Measurements from ENCODE around the gene TPM3. TPM values are rescaled to one million over a fixed set of nuclear protein-coding genes. Genes with fewer than 3 reads are reported as not detected.

Gene TPM3
- total and polyA plus RNA-seq, 8 donors: 32.7 to 364 (median 209) TPM

DNA sequence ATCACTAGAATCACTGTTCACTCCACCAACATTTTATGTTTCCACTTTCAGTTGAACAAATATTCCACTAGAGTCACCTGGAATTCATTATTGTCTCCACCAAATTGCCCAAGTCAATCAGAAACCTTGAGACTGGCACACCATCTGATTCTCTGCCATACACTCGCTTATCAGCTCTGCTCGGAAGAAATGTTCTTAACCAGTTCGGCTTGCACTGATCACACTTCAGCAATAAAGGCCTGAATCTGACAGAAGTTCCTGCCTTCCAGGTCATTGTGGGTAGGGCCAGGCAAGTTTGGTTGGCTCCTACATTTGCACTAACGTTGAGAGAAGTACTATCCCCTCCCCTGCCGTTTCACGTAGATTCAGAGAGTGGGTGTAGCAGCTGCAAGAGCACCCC, 10.0 kb downstream of the TPM3 start:
- Histone ChIP-seq H3K36me3 (peaks cover 0 to 15% (median 2%) of the 10 kb centered on the region in 4 donors), H3K4me3 (peak overlapping the region; percentile 82 to 99 (median 86)), H3K27me3 (no peaks in the 10 kb centered on the region), H3K9me3 (no peaks in the 10 kb centered on the region), H3K4me1 (peaks cover 52 to 70% (median 65%) of the 10 kb centered on the region in 4 donors), H3K27ac (peak overlapping the region; percentile 87 to 99 (median 97))
- intact Hi-C loops (cut with DNase I; ENCODE audit: low total_unique reads): no loop called here
- 0 to 2% (median 1%) methylated on average over 3 to 6 of the region's 6 CpGs for WGBS, 5 donors
- TF ChIP-seq POLR2A (IDR thresholded peaks at IDR 0.05): no peak
- no peak for DNase-seq

DNA sequence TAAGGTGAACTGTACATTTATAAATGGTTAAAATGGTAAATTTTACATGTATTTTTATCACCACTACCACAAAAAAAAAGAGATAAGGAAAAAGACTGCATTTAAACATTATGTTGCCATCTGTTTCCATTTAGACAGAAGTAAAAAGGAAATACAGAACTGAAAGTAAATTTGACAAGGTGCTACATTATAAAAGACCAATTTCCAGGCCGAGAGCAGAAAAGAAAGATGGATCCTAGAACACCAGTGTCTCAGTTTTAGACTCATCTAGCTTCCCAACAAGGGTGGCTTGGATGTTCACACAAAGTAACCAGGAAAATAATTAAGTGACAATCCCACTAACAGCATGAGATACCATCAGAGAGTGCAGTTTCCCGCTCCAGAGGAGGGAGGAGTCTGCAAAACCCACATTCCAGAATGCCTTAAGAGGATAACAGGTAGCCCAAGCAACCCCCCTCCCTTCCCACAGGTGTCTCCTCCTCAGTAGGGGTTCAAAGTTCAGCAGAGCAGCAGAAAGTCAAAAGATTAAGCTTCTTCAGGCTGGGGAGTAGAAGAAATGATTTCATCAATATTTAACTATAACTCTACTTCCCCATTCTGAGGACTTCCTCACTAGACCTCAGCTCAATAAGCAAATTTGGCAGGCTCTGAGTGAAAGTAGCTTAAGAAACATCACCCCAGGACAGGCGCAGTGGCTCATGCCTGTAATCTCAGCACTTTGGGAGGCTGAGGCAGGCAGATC, 11.8 kb downstream of the TPM3 start:
- Histone ChIP-seq H3K9me3 (no peaks in the 10 kb centered on the region), H3K36me3 (peaks cover 10 to 27% (median 11%) of the 10 kb centered on the region in 4 donors), H3K4me3 (peak overlapping the region in 2 of 4 donors; percentile 86 to 99), H3K27me3 (no peaks in the 10 kb centered on the region), H3K27ac (peak overlapping the region; percentile 51 to 99 (median 97)), H3K4me1 (peaks cover 64 to 79% (median 73%) of the 10 kb centered on the region in 4 donors)
- DNase-seq: no peak
- TF ChIP-seq EP300 (IDR thresholded peaks at IDR 0.05) (no peak), POLR2AphosphoS5 (IDR thresholded peaks at IDR 0.05) (no peak), POLR2A (IDR thresholded peaks at IDR 0.05) (no peak)
- TF ChIP-seq, protein P1, sequence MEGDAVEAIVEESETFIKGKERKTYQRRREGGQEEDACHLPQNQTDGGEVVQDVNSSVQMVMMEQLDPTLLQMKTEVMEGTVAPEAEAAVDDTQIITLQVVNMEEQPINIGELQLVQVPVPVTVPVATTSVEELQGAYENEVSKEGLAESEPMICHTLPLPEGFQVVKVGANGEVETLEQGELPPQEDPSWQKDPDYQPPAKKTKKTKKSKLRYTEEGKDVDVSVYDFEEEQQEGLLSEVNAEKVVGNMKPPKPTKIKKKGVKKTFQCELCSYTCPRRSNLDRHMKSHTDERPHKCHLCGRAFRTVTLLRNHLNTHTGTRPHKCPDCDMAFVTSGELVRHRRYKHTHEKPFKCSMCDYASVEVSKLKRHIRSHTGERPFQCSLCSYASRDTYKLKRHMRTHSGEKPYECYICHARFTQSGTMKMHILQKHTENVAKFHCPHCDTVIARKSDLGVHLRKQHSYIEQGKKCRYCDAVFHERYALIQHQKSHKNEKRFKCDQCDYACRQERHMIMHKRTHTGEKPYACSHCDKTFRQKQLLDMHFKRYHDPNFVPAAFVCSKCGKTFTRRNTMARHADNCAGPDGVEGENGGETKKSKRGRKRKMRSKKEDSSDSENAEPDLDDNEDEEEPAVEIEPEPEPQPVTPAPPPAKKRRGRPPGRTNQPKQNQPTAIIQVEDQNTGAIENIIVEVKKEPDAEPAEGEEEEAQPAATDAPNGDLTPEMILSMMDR (IDR thresholded peaks at IDR 0.05): no peak
- intact Hi-C loops (cut with DNase I; ENCODE audit: low total_unique reads): no loop called here
- 49 to 59% (median 52%) methylated on average over 3 of the region's 3 CpGs for WGBS, 5 donors

DNA sequence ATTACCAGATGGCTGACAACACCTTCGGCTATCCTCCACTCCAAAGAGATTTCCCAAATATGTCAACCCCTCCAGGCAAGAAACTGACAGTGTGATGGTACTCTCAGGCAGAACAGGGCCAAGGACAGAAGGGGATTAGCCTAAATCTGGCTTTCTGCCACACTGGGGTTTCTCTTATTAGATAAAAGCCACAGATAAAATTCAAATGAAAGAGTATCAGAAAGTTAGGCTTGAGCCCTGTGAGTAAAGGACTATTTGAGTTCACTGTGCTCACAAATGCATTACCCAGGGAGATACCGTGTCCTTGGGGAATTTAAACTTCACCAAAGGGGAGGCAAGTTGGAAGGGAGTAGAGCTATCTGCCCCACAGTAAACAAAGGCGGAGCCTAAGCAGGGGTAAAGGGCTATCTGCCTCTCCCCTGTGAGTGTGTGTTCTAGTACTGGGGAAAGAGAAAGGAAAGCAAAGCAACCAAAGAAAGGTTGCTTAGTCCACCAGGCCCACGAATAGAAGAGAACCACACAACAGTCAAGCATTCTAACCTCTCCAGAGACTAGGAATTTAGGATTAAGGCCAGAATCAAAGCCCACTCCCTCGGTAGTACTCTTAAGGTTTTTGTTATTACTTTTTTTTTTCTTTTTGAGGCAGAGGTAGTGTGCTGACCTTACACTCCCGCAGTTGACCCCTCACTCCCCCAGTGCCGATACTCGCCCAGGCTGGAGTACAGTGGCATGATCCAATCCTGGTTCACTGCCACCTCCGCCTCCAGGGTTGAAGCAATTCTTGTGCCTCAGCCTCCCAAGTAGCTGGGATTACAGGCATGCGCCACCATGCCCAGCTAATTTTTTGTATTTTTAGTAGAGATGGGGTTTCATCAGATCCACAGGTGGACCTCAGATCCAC, 12.7 kb downstream of the TPM3 start:
- Histone ChIP-seq H3K4me3 (peak overlapping the region in 3 of 4 donors; percentile 5 to 99 (median 86)), H3K9me3 (no peaks in the 10 kb centered on the region), H3K27ac (peak overlapping the region; percentile 77 to 99 (median 97)), H3K36me3 (peaks cover 18 to 36% (median 20%) of the 10 kb centered on the region in 4 donors), H3K27me3 (no peaks in the 10 kb centered on the region), H3K4me1 (peaks cover 64 to 79% (median 73%) of the 10 kb centered on the region in 4 donors)
- peak; percentile 51 to 82 for DNase-seq
- 40 to 54% (median 49%) methylated on average over 10 of the region's 10 CpGs for WGBS, 5 donors
- TF ChIP-seq POLR2AphosphoS5 (IDR thresholded peaks at IDR 0.05): peak in 2 of 3 donors; percentile 79 to 82
- no peak for TF ChIP-seq POLR2A (IDR thresholded peaks at IDR 0.05)
- intact Hi-C loops (cut with DNase I; ENCODE audit: low total_unique reads): no loop called here

DNA sequence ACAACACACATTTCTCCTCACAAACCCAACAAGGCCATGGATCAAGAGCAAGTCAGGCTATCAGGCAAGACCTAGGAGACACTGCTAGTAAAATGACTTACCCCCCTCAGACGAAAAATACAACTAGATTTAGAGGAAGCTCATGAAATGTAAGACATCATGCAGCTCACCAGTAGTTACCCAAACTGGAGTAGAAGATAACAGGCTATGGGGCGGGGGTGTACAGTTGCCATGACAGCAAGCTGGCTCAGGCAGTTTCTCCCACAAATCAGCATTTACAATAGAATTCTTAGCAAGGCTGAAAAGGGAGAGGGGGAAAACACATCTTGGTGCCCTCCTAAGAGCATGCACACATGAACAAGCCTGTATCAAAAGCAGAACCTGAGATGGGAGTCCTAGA, 13.9 kb downstream of the TPM3 start:
- no peaks in the 10 kb centered on the region for H3K27me3 ChIP-seq
- no peak for DNase-seq
- 21 to 39% (median 31%) methylated on average over 2 of the region's 2 CpGs for WGBS, 5 donors
- peaks cover 64 to 71% (median 69%) of the 10 kb centered on the region in 4 donors for H3K4me1 ChIP-seq
- peaks cover 30 to 48% (median 32%) of the 10 kb centered on the region in 4 donors for H3K36me3 ChIP-seq
- no peaks in the 10 kb centered on the region for H3K9me3 ChIP-seq
- TF ChIP-seq EP300 (IDR thresholded peaks at IDR 0.05): no peak
- H3K4me3 ChIP-seq: peak overlapping the region in 2 of 4 donors; percentile 86 to 99
- intact Hi-C loops (cut with DNase I; ENCODE audit: low total_unique reads): no loop called here
- peak overlapping the region in 4 of 5 donors; percentile 77 to 99 (median 97) for H3K27ac ChIP-seq

DNA sequence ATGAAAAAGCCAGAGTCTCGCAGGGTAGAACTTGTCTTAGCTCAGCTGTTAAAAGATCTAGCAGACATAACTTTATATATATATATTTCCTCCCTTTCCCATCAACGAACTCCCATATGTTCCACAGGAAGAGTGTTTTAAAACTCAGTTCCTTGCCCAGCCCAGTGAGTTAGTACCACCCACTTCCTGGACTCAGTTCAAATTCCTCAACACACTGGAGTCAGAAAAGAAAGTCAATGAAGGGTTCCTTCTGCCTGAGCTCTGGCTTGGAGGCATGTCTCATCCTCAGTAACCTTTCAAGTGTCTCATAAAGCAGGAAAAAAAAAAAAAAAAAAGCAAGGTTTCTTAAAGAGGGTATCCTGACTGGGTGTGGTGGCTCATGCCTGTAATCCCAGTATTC, 15.6 kb downstream of the TPM3 start:
- TF ChIP-seq POLR2AphosphoS5 (IDR thresholded peaks at IDR 0.05): peak in 1 of 3 donors; percentile 39
- TF ChIP-seq EP300 (IDR thresholded peaks at IDR 0.05): no peak
- intact Hi-C loops (cut with DNase I; ENCODE audit: low total_unique reads): no loop called here
- peak overlapping the region in 3 of 5 donors; percentile 61 to 97 (median 70) for H3K27ac ChIP-seq
- no peaks in the 10 kb centered on the region for H3K27me3 ChIP-seq
- H3K9me3 ChIP-seq: no peaks in the 10 kb centered on the region
- peaks cover 46 to 64% (median 49%) of the 10 kb centered on the region in 4 donors for H3K36me3 ChIP-seq
- peak in 1 of 2 donors; percentile 82 for DNase-seq
- H3K4me3 ChIP-seq: no peak overlapping the region
- H3K4me1 ChIP-seq: peaks cover 56 to 61% (median 59%) of the 10 kb centered on the region in 4 donors
- 28 to 39% (median 37%) methylated on average over 2 of the region's 2 CpGs for WGBS, 5 donors

DNA sequence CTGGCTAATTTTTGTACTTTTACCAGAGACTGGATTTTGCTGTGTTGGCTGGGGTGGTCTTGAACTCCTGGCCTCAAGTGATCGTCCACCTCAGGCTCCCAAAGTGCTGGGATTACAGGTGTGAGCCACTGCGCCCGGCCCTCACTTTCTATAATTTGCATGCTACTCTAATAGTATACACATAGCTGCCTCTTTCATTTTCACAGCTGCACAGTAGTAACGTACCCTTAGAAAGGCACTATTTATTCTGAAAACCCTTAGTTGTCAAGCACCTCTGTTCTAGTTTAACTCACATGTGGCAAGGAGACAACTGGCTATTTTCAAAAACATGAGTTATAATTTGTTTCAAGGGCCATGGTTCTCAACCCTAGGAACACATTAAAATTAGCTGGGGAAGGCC, 17.2 kb downstream of the TPM3 start:
- Histone ChIP-seq H3K4me1 (peaks cover 40 to 45% (median 42%) of the 10 kb centered on the region in 4 donors), H3K36me3 (peaks cover 63 to 78% (median 64%) of the 10 kb centered on the region in 4 donors), H3K27ac (no peak overlapping the region), H3K27me3 (no peaks in the 10 kb centered on the region), H3K9me3 (no peaks in the 10 kb centered on the region), H3K4me3 (no peak overlapping the region)
- intact Hi-C loops (cut with DNase I; ENCODE audit: low total_unique reads): no loop called here
- 87 to 98% (median 92%) methylated on average over 4 of the region's 4 CpGs for WGBS, 5 donors
- TF ChIP-seq POLR2AphosphoS5 (IDR thresholded peaks at IDR 0.05) (no peak), EP300 (IDR thresholded peaks at IDR 0.05) (no peak), POLR2A (IDR thresholded peaks at IDR 0.05) (no peak)
- TF ChIP-seq, protein P1 (IDR thresholded peaks at IDR 0.05): no peak
- DNase-seq: no peak

All from stomach (tissue), 9 donors.